Suprapubic skin (tissue), 4 donors: ENCODE measurements around the gene TTC36. TPM values are rescaled to one million over a fixed set of nuclear protein-coding genes. Genes with fewer than 3 reads are reported as not detected.

ENCODE experiments used
- DNase-seq, 2 donors: peaks; one replicate each; pipeline ENCODE4 v3.0.0-alpha.2; 2019; ENCODE audit warnings: low spot score in 2 of 2
- H3K27ac ChIP-seq: fragments of 200-600 bp; sonication (generic); one replicate; pipeline ENCODE4 v1.5.1; 2019
- H3K27me3 ChIP-seq: fragments of 200-600 bp; sonication (generic); one replicate; pipeline ENCODE4 v1.5.1; 2019
- H3K36me3 ChIP-seq: fragments of 200-600 bp; sonication (generic); one replicate; pipeline ENCODE4 v1.5.1; 2019
- H3K4me1 ChIP-seq: fragments of 200-600 bp; sonication (generic); one replicate; pipeline ENCODE4 v1.5.1; 2019
- H3K4me3 ChIP-seq: fragments of 200-600 bp; sonication (generic); one replicate; pipeline ENCODE4 v1.5.1; 2019; ENCODE audit warnings: mild to moderate bottlenecking
- H3K9me3 ChIP-seq: fragments of 200-600 bp; sonication (generic); one replicate; pipeline ENCODE4 v1.5.1; 2019
- EP300 ChIP-seq: sonication (generic); formaldehyde crosslinking; IDR thresholded peaks from one replicate; pipeline ENCODE4 v1.6.1; 2017; ENCODE audit warnings: antibody characterized with exemption
- POLR2A ChIP-seq, 2 donors: fragments of 450-650 bp; IDR thresholded peaks; one replicate each; pipeline ENCODE4 v1.6.1; 2017; ENCODE audit warnings: antibody characterized with exemption in 2 of 2, mild to moderate bottlenecking in 2 of 2, moderate library complexity in 2 of 2
- POLR2AphosphoS5 ChIP-seq, 3 donors: sonication (generic); formaldehyde crosslinking; IDR thresholded peaks; one replicate each; pipeline ENCODE4 v1.6.1; 2017; ENCODE audit warnings: antibody characterized with exemption in 3 of 3
- WGBS: methylation state at CpG from one replicate; pipeline ENCODE4 v1.1.5; 2018; 5-methylcytosine and 5-hydroxymethylcytosine counted together
- total RNA-seq, 4 donors: library from RNA; depleted of rRNA; stranded (reverse); fragments of >200 nt; gene quantifications; one replicate each; pipeline ENCODE4 v1.1.0, GENCODE V29; 2016
- TF ChIP-seq, protein P1 (sequence below), 2 donors: fragments of 200-600 bp in 1 of 2; fragments of 450-650 bp in 1 of 2; sonication (generic) in 1 of 2; IDR thresholded peaks; one replicate each; pipeline ENCODE4 v1.5.1; 2016 to 2019; ENCODE audit warnings: antibody characterized with exemption in 2 of 2, mild to moderate bottlenecking in 1 of 2, moderate library complexity in 1 of 2

Gene TTC36
- total RNA-seq, 4 donors from 2014 or later, result 3.0 TPM; not detected in 3

- Histone ChIP-seq H3K4me1 (no peaks in the 10 kb centered on the region), H3K9me3 (no peaks in the 10 kb centered on the region), H3K27ac (no peak overlapping the region), H3K27me3 (no peaks in the 10 kb centered on the region), H3K4me3 (no peak overlapping the region), H3K36me3 (peaks cover 72% of the 10 kb centered on the region)
- DNase-seq, result no peak
- 78% methylated on average over 4 of the region's 4 CpGs for WGBS
- no peak for TF ChIP-seq EP300
- TF ChIP-seq, protein P1, sequence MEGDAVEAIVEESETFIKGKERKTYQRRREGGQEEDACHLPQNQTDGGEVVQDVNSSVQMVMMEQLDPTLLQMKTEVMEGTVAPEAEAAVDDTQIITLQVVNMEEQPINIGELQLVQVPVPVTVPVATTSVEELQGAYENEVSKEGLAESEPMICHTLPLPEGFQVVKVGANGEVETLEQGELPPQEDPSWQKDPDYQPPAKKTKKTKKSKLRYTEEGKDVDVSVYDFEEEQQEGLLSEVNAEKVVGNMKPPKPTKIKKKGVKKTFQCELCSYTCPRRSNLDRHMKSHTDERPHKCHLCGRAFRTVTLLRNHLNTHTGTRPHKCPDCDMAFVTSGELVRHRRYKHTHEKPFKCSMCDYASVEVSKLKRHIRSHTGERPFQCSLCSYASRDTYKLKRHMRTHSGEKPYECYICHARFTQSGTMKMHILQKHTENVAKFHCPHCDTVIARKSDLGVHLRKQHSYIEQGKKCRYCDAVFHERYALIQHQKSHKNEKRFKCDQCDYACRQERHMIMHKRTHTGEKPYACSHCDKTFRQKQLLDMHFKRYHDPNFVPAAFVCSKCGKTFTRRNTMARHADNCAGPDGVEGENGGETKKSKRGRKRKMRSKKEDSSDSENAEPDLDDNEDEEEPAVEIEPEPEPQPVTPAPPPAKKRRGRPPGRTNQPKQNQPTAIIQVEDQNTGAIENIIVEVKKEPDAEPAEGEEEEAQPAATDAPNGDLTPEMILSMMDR (IDR thresholded peaks at IDR 0.05), result no peak
Measured at GRCh38 chr11:118491041-118491440, 36.2 kb upstream of the TTC36 start.

- Histone ChIP-seq H3K27ac (no peak overlapping the region), H3K9me3 (no peaks in the 10 kb centered on the region), H3K4me1 (no peaks in the 10 kb centered on the region), H3K4me3 (no peak overlapping the region), H3K27me3 (no peaks in the 10 kb centered on the region), H3K36me3 (peaks cover 98% of the 10 kb centered on the region)
- TF ChIP-seq EP300 (no peak), POLR2AphosphoS5 (IDR thresholded peaks at IDR 0.05) (no peak), POLR2A (IDR thresholded peaks at IDR 0.05) (no peak)
- TF ChIP-seq, protein P1 (IDR thresholded peaks at IDR 0.05), result no peak
- no peak for DNase-seq
- WGBS, result 78% methylated on average over 4 of the region's 4 CpGs
Measured at GRCh38 chr11:118497831-118498230, 29.4 kb upstream of the TTC36 start.

DNA sequence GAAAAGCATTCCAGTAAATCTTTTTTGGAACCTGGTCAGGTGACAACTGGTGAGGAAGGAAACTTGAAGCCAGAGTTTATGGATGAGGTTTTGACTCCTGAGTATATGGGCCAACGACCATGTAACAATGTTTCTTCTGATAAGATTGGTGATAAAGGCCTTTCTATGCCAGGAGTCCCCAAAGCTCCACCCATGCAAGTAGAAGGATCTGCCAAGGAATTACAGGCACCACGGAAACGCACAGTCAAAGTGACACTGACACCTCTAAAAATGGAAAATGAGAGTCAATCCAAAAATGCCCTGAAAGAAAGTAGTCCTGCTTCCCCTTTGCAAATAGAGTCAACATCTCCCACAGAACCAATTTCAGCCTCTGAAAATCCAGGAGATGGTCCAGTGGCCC, 24.1 kb upstream of the TTC36 start:
- no peak overlapping the region for H3K27ac ChIP-seq
- peaks cover 96% of the 10 kb centered on the region for H3K36me3 ChIP-seq
- H3K4me1 ChIP-seq, result no peaks in the 10 kb centered on the region
- TF ChIP-seq, protein P1 (IDR thresholded peaks at IDR 0.05), result no peak
- TF ChIP-seq POLR2A (IDR thresholded peaks at IDR 0.05), result no peak
- no peak for TF ChIP-seq EP300
- no peak for TF ChIP-seq POLR2AphosphoS5 (IDR thresholded peaks at IDR 0.05)
- no peak overlapping the region for H3K4me3 ChIP-seq
- H3K9me3 ChIP-seq, result no peaks in the 10 kb centered on the region
- no peak for DNase-seq
- WGBS, result 50% methylated on average over 3 of the region's 3 CpGs
- no peaks in the 10 kb centered on the region for H3K27me3 ChIP-seq

DNA sequence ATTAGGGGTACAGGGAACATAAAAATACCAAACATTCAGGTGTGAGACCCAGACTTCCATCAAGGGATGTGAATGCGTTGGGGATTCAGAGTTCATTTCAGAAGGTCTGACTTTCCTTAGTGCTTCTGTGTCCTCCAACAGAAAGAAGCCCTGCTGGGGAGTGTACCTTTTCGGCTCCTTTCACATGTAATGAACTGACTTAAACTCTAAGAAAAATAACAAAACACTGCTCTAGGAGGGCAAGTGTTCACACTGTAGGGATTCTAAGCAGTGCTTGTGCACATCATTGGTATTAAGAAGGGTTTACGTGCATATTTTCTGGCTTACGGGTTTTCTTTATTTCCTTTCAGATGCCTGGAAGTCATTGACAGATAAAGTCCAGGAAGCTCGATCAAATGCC, 15.7 kb upstream of the TTC36 start:
- H3K36me3 ChIP-seq, result peaks cover 95% of the 10 kb centered on the region
- WGBS, result 90% methylated on average over 5 of the region's 5 CpGs

DNA sequence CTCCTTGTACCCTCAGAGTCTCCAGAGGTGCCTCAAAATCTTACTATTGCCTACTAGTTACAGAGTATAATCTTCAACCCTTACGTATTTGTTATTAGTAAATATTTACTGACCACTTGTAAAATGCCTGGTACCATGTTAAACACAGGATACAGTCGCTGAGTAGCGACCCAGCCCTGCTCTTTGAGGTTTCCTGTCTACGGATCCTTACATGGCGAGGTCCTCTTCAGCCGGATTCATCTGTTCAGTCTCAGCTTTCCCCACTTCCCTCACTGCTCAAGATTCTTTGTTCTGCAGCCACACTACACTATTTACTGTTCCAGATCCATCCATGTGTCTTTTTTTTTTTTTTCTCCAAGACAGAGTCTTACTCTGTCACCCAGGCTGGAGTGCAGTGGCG, 13.2 kb upstream of the TTC36 start:
- Histone ChIP-seq H3K4me1 (no peaks in the 10 kb centered on the region), H3K9me3 (no peaks in the 10 kb centered on the region), H3K27me3 (no peaks in the 10 kb centered on the region), H3K4me3 (no peak overlapping the region), H3K27ac (no peak overlapping the region), H3K36me3 (peaks cover 86% of the 10 kb centered on the region)
- no peak for DNase-seq
- TF ChIP-seq, protein P1 (IDR thresholded peaks at IDR 0.05), result no peak
- no peak for TF ChIP-seq POLR2A (IDR thresholded peaks at IDR 0.05)
- no peak for TF ChIP-seq POLR2AphosphoS5 (IDR thresholded peaks at IDR 0.05)
- TF ChIP-seq EP300, result no peak
- 81% methylated on average over 7 of the region's 7 CpGs for WGBS

More for the DNA sequence above, 15.7 kb upstream of the TTC36 start:
- H3K4me3 ChIP-seq, result no peak overlapping the region
- H3K9me3 ChIP-seq, result no peaks in the 10 kb centered on the region
- no peak overlapping the region for H3K27ac ChIP-seq
- H3K27me3 ChIP-seq, result no peaks in the 10 kb centered on the region
- H3K4me1 ChIP-seq, result no peaks in the 10 kb centered on the region
- DNase-seq, result no peak
- no peak for TF ChIP-seq EP300
- no peak for TF ChIP-seq POLR2AphosphoS5 (IDR thresholded peaks at IDR 0.05)
- no peak for TF ChIP-seq POLR2A (IDR thresholded peaks at IDR 0.05)
- TF ChIP-seq, protein P1 (IDR thresholded peaks at IDR 0.05), result no peak
